ENCODE results near the gene SMIM23.

DNA sequence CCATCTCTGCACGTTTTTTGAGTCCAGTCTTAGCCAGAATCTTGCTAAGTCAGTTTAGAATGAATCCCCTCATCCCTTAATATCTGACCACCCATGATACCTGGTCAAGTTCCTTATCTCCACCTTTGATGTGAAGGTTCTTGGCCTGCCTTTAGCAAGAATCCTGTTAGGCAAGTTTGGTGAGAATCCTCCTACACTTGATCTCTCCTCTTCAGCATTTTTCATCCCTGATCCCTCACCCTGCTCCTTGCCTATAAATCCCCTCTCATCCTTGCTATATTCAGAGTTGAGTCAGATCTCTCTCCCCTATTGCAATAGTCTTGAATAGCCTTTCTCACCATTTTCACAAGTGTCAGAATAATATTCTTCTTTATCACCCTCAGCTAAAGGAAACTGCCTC is 31.0 kb downstream of the SMIM23 start:
- TF ChIP-seq CTCF (IDR thresholded peaks at IDR 0.05) (no peak), POLR2A (IDR thresholded peaks at IDR 0.05) (no peak), POLR2AphosphoS5 (IDR thresholded peaks at IDR 0.05) (no peak), EP300 (IDR thresholded peaks at IDR 0.05) (no peak)

Data from stomach (tissue), 4 donors.